Inferior parietal cortex (tissue), 1 donor: Measurements from ENCODE around the gene GDF9.

ENCODE experiments used
- DNase-seq: peaks from one replicate; pipeline ENCODE4 v3.0.0-alpha.2; 2016; ENCODE audit errors: extremely low spot score

The GDF9 gene

GRCh38 chr5:132837868-132838267 lies 28.4 kb downstream of the GDF9 start:
- DNase-seq, result no peak

DNA sequence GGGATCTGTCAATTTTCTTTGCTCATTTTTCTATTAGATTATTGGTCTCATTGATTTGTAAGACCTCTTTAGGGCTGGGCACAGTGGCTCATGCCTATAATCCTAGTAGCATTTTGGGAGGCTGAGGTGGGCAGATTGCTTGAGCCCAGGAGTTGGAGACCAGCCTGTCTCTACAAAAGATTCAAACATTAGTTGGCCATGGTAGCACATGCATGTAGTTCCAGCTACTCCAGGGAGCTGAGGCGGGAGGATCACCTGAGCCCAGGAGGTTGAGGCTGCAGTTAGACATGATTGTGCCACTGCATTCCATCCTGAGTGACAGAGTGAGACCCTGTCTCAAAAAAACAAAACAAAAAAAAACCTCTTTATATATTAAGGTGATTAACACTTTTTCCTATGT lies 29.4 kb downstream of the GDF9 start:
- DNase-seq, result no peak

DNA sequence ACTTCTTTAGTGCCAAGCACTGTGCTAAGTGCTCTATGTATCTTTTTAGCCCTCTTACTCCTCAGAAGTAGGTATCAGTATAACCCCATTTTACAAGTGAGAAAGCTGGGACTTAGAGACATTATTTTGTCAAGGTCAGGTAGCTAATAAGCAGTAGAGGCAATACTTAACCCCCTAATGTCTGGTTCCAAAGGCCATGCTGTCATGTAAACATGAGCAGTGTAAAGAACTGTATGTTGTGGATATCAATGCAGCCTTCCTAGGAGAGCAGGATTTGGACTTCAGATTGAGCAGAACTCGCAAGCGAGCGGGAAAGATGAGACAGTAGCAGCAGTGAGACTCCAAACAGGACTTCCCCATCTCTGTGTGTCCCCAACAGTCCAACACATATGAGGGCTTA lies 32.2 kb downstream of the GDF9 start:
- DNase-seq, result no peak

GRCh38 chr5:132832612-132833011 lies 33.7 kb downstream of the GDF9 start:
- no peak for DNase-seq

DNA sequence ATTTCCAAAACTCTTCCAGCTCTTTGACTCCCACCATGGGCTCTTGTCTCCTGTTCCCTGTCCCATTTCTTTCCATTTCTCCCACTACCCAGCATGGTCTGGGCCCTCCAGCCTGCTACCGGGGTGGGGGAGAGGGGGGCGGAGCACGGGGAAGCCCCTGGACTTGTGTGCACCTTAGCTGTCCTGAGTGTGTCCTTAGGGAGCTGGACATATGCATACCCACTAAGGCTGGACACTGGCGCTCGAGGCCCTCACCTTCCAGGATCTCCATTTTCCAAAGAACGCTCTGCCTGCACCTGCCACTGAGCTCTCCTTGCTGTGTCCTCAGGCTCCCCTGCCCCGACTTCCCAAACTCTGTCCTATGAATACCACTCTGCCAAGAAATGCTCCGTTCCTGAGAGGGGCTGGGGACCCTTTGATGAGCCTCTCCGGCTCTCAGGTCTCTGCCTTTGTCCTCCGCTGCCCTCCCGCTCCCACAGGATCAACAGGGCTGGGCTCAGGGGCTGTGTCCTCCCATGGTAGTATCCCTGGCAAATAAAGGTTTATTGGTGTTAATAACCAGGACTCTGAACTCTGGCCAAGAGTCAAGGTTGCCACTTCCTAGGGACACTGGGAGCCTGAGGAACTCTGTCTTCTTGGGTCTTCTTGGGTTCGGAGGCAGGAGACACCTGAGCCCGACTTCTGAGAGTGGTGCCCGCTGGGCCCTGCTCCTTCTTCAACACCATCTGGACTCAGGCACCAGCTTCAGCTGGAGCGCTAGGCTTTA lies 35.0 kb downstream of the GDF9 start:
- no peak for DNase-seq

GRCh38 chr5:132830436-132831094 lies 35.7 kb downstream of the GDF9 start, which contains the start of gene SHROOM1:
Gene SHROOM1 (minus strand): TSS chr5:132830647. CDS start chr5:132826140, 4,507 bp downstream.
- DNase-seq, result no peak

DNA sequence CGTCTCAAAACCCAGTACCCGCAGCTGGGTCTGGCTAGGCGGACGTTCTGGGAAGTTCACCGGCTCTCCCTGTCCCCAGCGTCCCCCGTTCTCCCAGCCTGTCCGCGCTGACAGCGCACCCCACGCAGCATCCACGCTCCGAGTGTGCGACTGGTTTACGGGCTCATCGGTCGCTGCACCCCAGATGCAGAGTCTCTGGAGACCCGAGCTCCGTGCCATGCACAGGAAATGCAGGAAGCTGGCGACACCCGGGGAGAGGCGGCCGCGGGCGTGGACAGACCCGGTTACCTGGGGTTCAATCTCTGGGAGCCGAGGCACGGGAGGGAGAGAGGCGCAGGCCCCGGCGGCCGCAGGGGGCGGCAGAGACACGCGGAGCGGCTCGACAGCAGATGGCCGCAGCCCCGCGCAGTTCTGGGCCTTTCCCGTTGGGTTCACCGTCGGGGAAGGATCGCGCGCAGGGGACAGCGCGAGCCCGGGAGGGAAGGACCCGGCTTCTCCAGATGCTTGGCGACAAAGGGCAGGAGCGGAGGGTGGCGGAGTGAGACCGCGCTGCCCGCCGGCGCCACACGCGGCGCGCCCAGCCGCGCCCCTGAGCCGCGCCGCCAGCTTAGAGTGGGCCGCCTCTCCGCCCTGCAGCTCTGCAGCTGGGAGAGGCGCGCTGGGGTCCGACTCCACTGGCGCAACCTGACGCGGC lies 36.4 kb downstream of the GDF9 start:
- no peak for DNase-seq

GRCh38 chr5:132828846-132829494 lies 37.3 kb downstream of the GDF9 start:
- DNase-seq, result no peak

GRCh38 chr5:132827943-132828673 lies 38.2 kb downstream of the GDF9 start:
- DNase-seq, result no peak

- DNase-seq, result no peak
Measured at GRCh38 chr5:132826424-132827082, 39.7 kb downstream of the GDF9 start.

- DNase-seq, result no peak
Measured at GRCh38 chr5:132825834-132826391, 40.4 kb downstream of the GDF9 start.

DNA sequence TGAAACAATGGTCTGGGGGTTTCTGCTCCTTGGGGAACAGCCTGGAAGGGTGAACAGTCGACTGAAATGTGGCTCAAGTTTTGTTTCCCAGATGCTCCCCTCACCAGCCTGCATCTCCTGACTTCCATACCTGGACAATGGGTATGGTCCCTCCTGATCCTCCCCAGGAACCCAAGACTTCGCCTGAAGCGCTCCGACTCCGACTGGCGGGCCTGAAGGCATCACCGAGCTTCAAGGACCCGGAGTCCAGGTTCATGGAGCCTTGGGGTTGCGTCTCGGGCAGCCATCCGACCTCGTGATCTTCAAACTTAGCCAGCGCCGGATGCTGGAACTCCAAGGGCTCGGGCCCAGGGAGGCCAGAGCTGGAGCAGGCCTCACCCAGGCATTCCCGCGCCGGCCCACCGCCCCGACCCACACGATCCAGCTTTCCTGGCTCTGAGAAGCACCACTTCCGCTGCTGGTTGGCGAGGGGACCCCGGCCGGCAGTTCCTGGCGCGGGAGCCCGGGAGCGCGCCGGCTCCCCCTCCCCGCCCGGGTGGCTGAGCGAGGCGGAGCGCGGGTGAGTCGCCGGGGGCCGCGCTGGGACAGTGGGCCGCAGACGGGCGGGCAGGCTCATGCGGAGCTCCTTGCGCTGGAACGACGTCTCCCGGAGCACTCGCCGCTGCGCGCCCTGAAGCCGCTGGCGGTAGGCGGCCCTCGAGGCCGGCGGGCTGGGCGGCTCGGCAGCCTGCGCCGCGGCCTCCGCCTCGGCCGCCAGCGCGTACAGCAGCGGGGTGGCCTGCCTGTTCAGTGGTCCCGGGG lies 41.0 kb downstream of the GDF9 start:
- no peak for DNase-seq

- DNase-seq, result no peak
Measured at GRCh38 chr5:132824426-132824825, 41.8 kb downstream of the GDF9 start.

DNA sequence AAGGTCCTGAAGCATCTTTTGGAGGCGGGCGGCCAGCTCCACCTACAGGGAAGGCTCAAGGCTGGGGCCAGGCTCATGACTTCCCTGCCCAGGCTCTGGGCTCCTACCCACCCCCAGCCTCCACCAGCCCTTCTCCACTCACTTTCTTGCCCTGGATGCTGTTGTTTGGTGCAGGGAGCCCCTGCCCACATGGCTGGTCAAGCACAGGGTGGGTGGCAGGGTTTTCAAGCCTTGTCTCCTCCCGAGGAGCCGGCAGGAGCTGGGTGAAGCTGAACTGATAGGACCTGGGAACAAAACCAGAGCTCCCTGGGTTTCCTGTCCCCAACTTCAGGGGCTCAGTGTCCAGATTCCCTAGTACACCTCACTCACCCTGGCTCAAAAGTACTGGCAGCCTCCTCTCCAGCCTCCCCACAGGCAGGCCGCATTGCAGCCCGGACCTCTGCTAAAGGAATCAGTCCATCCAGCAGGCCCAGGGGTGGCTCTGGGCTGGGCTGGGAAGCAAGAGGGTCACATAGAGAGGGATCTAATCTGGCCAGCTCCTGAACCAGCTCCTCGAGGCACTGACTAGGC lies 42.7 kb downstream of the GDF9 start:
- DNase-seq, result no peak

DNA sequence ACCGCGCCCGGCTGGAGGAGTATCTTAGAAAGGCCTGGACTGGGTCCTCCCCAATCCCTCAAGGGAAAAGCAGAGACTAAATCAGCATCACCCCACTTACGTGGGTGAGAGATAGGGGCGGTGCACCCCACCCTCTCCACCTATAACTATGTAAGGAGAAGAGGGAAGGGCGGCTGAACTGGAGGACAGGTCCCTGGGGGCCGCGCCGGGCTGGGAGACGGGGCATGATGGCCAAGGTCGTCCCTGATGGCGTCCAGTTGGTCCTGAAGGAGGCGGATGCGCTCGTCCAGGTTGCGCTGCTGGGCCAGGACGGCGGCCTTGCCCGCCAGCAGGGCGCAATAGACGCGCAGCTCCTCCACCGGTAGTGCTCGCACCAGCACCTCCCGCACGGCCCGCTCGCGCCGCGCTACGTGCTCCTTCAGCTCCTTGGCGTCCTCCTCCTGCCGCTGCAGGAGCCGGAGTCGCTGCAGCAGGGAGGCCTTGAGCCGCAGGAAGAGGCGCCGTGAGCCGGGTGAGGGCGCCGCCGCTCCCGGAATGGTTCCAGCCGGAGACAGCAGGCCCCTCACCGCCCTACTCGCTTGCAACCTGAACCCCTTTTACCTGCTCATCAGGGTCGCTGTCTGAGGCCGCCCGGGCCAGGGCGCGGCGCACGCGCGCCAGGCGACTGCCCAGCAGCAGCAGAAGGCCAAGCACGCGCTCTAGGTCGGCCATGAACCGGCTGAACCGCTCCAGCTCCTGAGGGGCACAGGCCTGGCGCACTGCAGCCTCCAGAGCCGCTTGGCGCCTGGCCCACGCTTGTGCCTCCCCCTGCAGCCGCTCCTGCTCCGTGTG lies 43.4 kb downstream of the GDF9 start:
- DNase-seq, result no peak

DNA sequence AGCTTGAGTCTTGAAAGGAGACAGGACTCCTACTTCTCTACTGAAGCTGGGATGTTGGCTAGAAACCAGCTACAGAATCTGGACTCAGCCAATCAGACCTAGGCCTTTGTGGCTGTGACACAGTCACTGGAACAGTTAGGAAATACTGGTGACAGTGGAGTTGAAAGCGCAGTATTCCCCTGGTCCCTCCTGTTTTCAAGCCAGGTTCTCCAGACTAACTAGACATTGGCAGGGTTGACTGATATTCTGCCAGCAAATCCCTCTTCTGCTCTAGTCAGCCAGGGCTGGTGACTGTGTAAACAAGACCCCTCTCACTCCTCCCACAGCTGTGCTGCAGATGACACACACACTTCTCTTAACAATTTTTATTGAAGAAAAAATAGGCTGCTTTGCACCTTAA lies 44.5 kb downstream of the GDF9 start:
- peak; percentile 78 for DNase-seq

- no peak for DNase-seq
Measured at GRCh38 chr5:132821350-132821749, 44.9 kb downstream of the GDF9 start.

DNA sequence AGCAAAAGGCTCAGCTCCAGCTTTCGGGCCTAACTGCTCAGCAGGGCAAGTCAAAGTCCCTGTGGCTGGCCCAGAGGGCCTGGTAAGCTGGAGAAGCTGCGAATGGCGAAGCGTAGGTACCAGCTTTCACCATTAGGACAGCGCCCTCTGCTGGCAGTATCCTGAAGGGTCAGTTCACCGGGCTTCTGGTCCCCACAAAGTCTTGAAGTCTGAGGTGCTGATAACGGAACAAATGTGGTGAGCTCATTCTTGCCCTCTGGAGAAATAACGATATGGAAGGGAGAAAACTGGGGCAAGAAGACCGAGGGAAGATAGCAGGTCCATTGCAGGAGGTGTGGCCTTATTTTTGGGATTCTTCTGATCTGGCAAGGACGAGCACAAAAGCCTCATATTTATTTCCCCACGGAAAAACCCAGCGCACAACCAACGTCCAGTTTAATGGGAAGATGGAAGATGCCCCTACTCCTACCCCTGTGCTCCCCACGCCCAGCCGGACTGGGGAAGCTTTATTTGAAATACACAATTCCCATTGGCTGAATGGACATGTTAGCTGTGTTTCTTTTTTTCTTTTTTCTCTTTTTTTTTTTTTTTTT lies 46.0 kb downstream of the GDF9 start:
- DNase-seq, result peak; percentile 98
